GM19099 (cell line): Measurements from ENCODE around the gene GNGT2.

Source experiments
- POLR2A ChIP-seq: IDR thresholded peaks from 3 replicates; pipeline ENCODE4 v1.6.1; 2011; ENCODE audit warnings: low read depth; ENCODE audit not compliant: insufficient read length; ENCODE audit errors: extremely low read depth

GNGT2 gene

DNA sequence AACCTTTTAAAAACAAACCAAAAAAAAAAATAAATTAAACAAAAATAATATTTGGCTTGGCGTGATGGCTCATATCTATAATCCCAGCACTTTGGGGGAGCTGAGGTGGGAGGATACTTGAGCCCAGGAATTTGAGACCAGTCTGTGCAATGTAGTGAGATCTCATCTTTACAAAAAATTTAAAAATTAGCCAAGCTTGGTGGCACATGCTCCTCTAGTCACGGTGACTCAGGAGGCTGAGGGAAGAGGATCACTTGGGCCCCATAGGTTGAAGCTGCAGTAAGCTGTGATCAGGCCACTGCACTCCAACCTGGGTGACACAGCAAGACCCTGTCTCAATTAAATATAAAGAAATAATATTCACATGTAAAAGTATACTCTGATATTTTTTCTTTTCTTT is 12.2 kb downstream of the GNGT2 start:
- no peak for TF ChIP-seq POLR2A

- no peak for TF ChIP-seq POLR2A
Observed at GRCh38 chr17:49197346-49197998, 12.9 kb downstream of the GNGT2 start.

- TF ChIP-seq POLR2A, result no peak
Observed at GRCh38 chr17:49196520-49196919, 13.9 kb downstream of the GNGT2 start.

DNA sequence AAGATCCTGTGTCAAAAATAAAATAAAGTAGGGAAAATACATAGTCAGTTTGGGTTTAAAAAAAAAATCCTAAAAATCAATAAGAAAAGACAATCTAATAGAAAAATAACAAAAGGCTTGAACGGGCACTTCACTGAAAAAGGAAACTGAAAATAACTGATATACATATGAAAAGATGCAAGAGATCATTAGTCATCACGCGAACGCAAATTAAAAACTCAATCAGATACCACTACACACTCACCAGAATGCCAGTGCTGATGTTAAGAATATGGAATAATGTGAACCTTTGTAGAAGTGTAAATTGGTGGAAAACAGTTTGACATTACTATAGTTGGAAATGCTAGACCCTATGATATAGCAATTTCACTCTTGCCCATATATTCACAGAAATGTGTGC is 14.6 kb downstream of the GNGT2 start:
- no peak for TF ChIP-seq POLR2A

GRCh38 chr17:49194297-49194607 is 16.1 kb downstream of the GNGT2 start:
- no peak for TF ChIP-seq POLR2A

DNA sequence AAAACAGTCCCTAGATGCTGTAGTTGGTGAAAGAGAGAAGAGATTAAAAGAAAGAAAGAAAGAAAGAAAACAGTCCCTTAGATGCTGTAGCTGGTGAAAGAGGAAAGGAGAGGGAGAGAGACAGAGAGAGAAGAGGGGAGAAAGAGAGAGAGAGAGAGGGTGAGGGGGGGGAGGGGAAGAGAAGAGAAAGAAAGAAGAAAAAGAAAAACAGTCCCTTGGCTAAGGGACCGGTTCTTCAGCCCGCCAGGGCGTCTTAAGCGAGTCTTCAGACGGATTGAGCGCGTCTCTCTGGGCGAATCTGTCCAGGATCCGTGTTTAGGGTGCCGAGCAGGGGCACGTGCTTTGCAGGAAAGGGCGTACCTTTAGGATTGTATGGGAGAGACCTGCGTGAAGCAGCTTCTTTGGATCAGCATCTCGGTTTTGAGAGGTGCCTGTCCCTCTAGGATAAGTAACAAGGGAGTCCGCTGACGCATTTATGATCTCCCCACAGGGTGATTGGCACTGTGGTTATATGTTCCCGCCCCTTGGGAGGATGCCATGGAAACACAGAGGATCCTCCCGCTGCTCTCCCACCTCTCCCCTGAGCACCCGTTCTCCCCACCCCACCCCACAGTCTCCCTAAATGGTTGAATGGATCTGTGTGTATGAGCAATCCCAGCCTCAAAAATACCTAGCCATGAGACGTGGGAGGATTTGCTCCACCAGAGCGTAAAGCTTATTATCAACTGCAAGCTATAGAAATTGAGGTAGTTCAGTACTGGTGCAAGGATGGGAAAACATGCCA is 16.7 kb downstream of the GNGT2 start:
- peak; percentile 46 for TF ChIP-seq POLR2A

GRCh38 chr17:49191917-49192741 is 18.2 kb downstream of the GNGT2 start:
- TF ChIP-seq POLR2A, result peak; percentile 57

DNA sequence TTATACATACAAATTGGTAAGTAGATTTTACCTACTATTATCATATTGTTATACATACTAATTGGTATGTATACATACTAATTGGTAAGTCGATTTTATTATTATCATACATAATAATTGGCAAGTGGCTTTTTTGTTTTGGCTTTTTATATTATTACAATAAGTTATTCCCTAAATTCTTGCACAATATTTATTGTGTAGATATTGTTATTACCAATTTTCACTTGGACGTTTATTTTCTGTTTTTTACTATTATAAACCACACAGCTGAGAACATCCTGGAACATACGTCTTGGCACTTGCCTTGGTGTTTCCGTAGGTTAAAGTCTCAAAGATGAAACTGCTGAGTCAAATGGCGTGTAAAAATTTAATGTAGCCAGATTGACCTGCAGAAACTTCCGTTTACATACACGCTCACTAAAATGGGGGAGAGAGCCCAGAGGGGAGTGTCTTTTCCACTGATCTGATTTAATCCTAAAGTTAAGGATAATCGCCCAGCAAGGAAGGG is 18.9 kb downstream of the GNGT2 start:
- TF ChIP-seq POLR2A, result peak; percentile 5

DNA sequence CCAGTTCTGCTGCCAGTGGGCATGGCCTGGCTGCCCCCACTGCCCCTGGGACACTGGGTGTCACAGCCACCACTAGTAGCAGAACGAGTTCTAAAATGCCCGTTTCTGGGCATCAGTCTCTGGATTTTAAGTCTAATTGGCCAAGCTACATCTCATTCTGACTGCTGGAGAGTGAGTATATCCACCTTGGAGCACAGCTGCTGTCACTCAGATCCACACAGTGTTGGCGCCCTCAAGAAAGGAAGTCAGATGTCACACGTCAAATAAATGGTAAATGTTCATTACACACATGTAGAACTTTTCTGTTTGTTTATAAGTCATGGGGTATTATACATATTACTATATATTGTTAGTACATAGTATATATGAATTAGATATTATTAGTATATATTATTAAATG is 19.4 kb downstream of the GNGT2 start:
- no peak for TF ChIP-seq POLR2A

GRCh38 chr17:49187301-49187700 is 23.1 kb downstream of the GNGT2 start:
- TF ChIP-seq POLR2A, result no peak

GRCh38 chr17:49183801-49184200 is 26.6 kb downstream of the GNGT2 start:
- no peak for TF ChIP-seq POLR2A

GRCh38 chr17:49183341-49183740 is 27.0 kb downstream of the GNGT2 start:
- no peak for TF ChIP-seq POLR2A

- TF ChIP-seq POLR2A, result no peak
Observed at GRCh38 chr17:49180998-49181635, 29.3 kb downstream of the GNGT2 start.

GRCh38 chr17:49180303-49180702 is 30.1 kb downstream of the GNGT2 start:
- TF ChIP-seq POLR2A, result no peak

DNA sequence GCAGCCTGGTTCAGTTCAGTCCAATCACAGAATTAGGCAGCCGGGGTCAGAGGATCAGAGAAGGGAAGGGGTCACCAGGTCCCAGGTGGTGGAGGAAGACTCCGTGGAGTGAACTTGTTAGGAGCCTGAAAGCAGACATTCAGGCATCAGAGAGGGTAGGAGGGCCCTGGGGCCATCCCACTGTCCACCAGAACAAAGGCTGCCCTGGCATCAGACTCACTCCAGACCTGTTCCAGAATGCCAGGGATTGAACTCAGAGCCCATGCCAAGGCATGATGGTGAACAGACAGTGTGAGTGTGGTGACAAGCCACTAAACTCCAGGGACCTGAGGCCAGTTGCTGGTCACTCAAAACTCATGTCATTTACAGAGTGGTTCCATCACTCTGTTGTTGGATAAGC is 40.2 kb downstream of the GNGT2 start:
- no peak for TF ChIP-seq POLR2A
